GM23338 (cell line): Measurements from ENCODE around the gene EML2. TPM values are rescaled to one million over a fixed set of nuclear protein-coding genes. Genes with fewer than 3 reads are reported as not detected.

Source experiments
- ATAC-seq: fragments of 200-7000 bp; cut with Tn5 transposase; 3 replicates; pipeline ENCODE4 v1.9.1; 2020
- DNase-seq: peaks from one replicate; pipeline ENCODE4 v3.0.0-alpha.2; 2015; ENCODE audit warnings: low spot score
- H2AFZ ChIP-seq: fragments of 200-600 bp; sonication (generic); 2 replicates; pipeline ENCODE4 v1.8.0; 2016; ENCODE audit warnings: antibody characterized with exemption, mild to moderate bottlenecking, moderate library complexity
- H3F3A ChIP-seq: fragments of 200-600 bp; sonication (generic); replicated peaks from 2 replicates; pipeline ENCODE4 v1.8.0; 2017; ENCODE audit warnings: antibody characterized with exemption, mixed run types, low read depth
- H3K27ac ChIP-seq: fragments of 200-600 bp; sonication (generic); 2 replicates; pipeline ENCODE4 v1.6.1; 2016; ENCODE audit warnings: low read depth
- H3K27me3 ChIP-seq: fragments of 200-600 bp; sonication (generic); 2 replicates; pipeline ENCODE4 v1.8.0; 2016; ENCODE audit warnings: mild to moderate bottlenecking, mixed run types, moderate library complexity; ENCODE audit not compliant: insufficient read depth
- H3K36me3 ChIP-seq: fragments of 200-600 bp; sonication (generic); 2 replicates; pipeline ENCODE4 v1.8.0; 2016; ENCODE audit warnings: mild to moderate bottlenecking; ENCODE audit not compliant: insufficient read depth
- H3K4me1 ChIP-seq: fragments of 200-600 bp; sonication (generic); 2 replicates; pipeline ENCODE4 v1.8.0; 2016; ENCODE audit warnings: mild to moderate bottlenecking, moderate library complexity; ENCODE audit not compliant: insufficient read depth
- H3K4me2 ChIP-seq: fragments of 200-600 bp; sonication (generic); 2 replicates; pipeline ENCODE4 v1.7.1; 2017; ENCODE audit warnings: mixed run types
- H3K4me3 ChIP-seq: fragments of 200-600 bp; sonication (generic); 2 replicates; pipeline ENCODE4 v1.6.1; 2016; ENCODE audit warnings: mixed run types
- H3K79me2 ChIP-seq: fragments of 200-600 bp; sonication (generic); replicated peaks from 2 replicates; pipeline ENCODE4 v1.8.0; 2017; ENCODE audit warnings: mild to moderate bottlenecking; ENCODE audit not compliant: insufficient read depth
- H3K9me2 ChIP-seq: fragments of 200-600 bp; sonication (generic); 2 replicates; pipeline ENCODE4 v1.8.0; 2017; ENCODE audit not compliant: insufficient read depth
- H4K20me1 ChIP-seq: fragments of 200-600 bp; sonication (generic); replicated peaks from 2 replicates; pipeline ENCODE4 v1.8.0; 2017; ENCODE audit warnings: mild to moderate bottlenecking; ENCODE audit not compliant: insufficient read depth
- H3K27ac Mint-ChIP-seq: 2 replicates; pipeline ENCODE4 v1.8.0; 2020; ENCODE audit warnings: inconsistent platforms, mild to moderate bottlenecking, moderate library complexity, mixed read lengths
- H3K27me3 Mint-ChIP-seq: 3 replicates; pipeline ENCODE4 v1.8.0; 2022; ENCODE audit warnings: low read depth, mild to moderate bottlenecking, moderate library complexity, mixed read lengths, inconsistent platforms; ENCODE audit not compliant: insufficient read depth, poor library complexity
- H3K36me3 Mint-ChIP-seq: 3 replicates; pipeline ENCODE4 v1.8.0; 2021; ENCODE audit warnings: low read depth, mild to moderate bottlenecking, inconsistent platforms, moderate library complexity, mixed read lengths
- H3K4me1 Mint-ChIP-seq: 3 replicates; pipeline ENCODE4 v1.8.0; 2020; ENCODE audit warnings: mild to moderate bottlenecking, inconsistent platforms, mixed read lengths
- H3K4me3 Mint-ChIP-seq: 3 replicates; pipeline ENCODE4 v1.8.0; 2021; ENCODE audit warnings: moderate library complexity, mild to moderate bottlenecking, inconsistent platforms, mixed read lengths
- H3K9me3 Mint-ChIP-seq: 3 replicates; pipeline ENCODE4 v1.8.0; 2020; ENCODE audit warnings: moderate library complexity, mild to moderate bottlenecking, inconsistent platforms, mixed read lengths
- CREB1 ChIP-seq: fragments of 250-450 bp; sonication (Bioruptor Pico); IDR thresholded peaks from 2 replicates; pipeline ENCODE4 v1.5.0; 2020; ENCODE audit warnings: low read depth, mild to moderate bottlenecking, moderate library complexity
- EZH2 ChIP-seq: fragments of 200-600 bp; sonication (generic); IDR thresholded peaks from one replicate; pipeline ENCODE4 v1.8.0; 2017; ENCODE audit warnings: antibody characterized with exemption, mild to moderate bottlenecking, low read depth; ENCODE audit not compliant: unreplicated experiment
- EZH2phosphoT487 ChIP-seq: fragments of 200-600 bp; sonication (generic); IDR thresholded peaks from one replicate; pipeline ENCODE4 v1.8.1; 2018; ENCODE audit warnings: antibody characterized with exemption; ENCODE audit not compliant: unreplicated experiment
- POLR2AphosphoS5 ChIP-seq: IDR thresholded peaks from 2 replicates; pipeline ENCODE4 v1.6.1; 2016; ENCODE audit warnings: antibody characterized with exemption, low read depth
- STAT1 ChIP-seq: IDR thresholded peaks from one replicate; pipeline ENCODE4 v1.6.1; 2016; ENCODE audit warnings: antibody characterized with exemption; ENCODE audit not compliant: unreplicated experiment
- ZNF114 ChIP-seq: fragments of 250-450 bp; sonication (Bioruptor Pico); IDR thresholded peaks from 2 replicates; pipeline ENCODE4 v1.5.0; 2020; ENCODE audit warnings: mild to moderate bottlenecking, moderate library complexity
- ZNF331 ChIP-seq: fragments of 250-450 bp; sonication (Bioruptor Pico); IDR thresholded peaks from 2 replicates; pipeline ENCODE4 v1.5.0; 2020; ENCODE audit warnings: low read depth, mild to moderate bottlenecking, moderate library complexity
- polyA plus RNA-seq: library from polyadenylated mRNA; unstranded; fragments of >200 nt; fragmentation: Nextera tagmentation; extraction: Ambion mirVana; gene quantifications from 2 replicates; pipeline ENCODE4 v1.2.1, GENCODE V29; 2016
- total RNA-seq: library from RNA; depleted of rRNA; stranded (reverse); fragments of >200 nt; shearing (Covaris generic); gene quantifications from 2 replicates; pipeline ENCODE4 v1.2.3, GENCODE V29; 2014
- TF ChIP-seq, protein P1 (sequence below): IDR thresholded peaks from one replicate; pipeline ENCODE4 v1.6.1; 2018; ENCODE audit warnings: antibody characterized with exemption; ENCODE audit not compliant: unreplicated experiment
- TF ChIP-seq, protein P2 (sequence below): IDR thresholded peaks from 2 replicates; pipeline ENCODE4 v1.6.1; 2016; ENCODE audit warnings: antibody characterized with exemption
- TF ChIP-seq, protein P3 (sequence below), 2 experiments: fragments of 200-600 bp in 1 of 2; sonication (generic) in 1 of 2; conservative IDR thresholded peaks; 2 replicates each; pipeline versions ENCODE4 v1.5.1 to v1.6.1; 2016 to 2017; ENCODE audit warnings: antibody characterized with exemption in 2 of 2, low read depth in 2 of 2, mild to moderate bottlenecking in 2 of 2, moderate library complexity in 1 of 2

The EML2 gene
- total and polyA plus RNA-seq, 2 experiments from 2014 or later: 7.1 to 33.9 TPM

DNA sequence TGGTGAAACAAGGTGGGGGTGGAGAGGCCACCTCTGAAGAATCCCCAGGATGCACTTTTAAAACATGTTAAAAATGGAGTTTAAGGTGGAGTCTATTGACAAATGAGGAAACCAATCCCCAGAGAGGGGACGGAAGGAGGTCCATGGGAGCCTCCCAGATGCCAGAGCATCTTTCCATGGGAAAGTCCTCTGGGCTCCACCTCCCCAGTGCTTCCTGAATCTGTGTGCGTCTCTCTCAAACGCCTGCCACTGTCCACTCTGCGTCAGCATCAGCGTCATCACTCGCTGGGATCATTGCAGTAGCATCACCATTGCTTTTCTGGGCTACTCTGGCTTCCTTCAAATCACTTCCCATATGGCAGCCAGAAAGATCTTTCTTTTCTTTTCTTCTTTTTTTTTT lies 43.4 kb downstream of the EML2 start:
- peaks cover 8% of the 10 kb centered on the region; the same call in 2 of the 3 replicates for H3K9me3 Mint-ChIP-seq
- no peaks in the 10 kb centered on the region; the same call in 2 of the 3 replicates for H3K36me3 Mint-ChIP-seq
- peaks cover 51% of the 10 kb centered on the region for H3K27me3 Mint-ChIP-seq

DNA sequence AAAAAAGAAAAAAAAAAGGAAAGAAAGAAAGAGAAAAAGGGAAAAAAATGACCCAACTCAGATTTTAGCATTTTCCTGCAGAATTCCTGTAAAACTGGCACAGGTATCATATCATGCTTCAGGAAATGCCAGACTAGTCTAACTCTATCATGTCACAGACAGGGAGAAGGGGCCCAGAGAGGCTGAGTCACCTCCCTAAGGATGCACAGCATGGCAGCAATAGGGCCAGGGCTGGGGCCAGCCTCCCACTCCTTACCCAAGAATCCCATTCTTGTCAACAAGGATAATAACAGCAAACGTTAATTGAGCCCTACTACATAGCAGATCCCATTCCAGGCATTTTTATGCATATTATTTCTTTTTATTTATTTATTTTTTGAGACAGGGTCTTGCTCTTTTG lies 45.7 kb downstream of the EML2 start:
- Mint-ChIP-seq H3K27me3 (peaks cover 37% of the 10 kb centered on the region), H3K27ac (no peak overlapping the region)
- H3K27me3 ChIP-seq: peaks cover 71% of the 10 kb centered on the region
- TF ChIP-seq, protein P1, sequence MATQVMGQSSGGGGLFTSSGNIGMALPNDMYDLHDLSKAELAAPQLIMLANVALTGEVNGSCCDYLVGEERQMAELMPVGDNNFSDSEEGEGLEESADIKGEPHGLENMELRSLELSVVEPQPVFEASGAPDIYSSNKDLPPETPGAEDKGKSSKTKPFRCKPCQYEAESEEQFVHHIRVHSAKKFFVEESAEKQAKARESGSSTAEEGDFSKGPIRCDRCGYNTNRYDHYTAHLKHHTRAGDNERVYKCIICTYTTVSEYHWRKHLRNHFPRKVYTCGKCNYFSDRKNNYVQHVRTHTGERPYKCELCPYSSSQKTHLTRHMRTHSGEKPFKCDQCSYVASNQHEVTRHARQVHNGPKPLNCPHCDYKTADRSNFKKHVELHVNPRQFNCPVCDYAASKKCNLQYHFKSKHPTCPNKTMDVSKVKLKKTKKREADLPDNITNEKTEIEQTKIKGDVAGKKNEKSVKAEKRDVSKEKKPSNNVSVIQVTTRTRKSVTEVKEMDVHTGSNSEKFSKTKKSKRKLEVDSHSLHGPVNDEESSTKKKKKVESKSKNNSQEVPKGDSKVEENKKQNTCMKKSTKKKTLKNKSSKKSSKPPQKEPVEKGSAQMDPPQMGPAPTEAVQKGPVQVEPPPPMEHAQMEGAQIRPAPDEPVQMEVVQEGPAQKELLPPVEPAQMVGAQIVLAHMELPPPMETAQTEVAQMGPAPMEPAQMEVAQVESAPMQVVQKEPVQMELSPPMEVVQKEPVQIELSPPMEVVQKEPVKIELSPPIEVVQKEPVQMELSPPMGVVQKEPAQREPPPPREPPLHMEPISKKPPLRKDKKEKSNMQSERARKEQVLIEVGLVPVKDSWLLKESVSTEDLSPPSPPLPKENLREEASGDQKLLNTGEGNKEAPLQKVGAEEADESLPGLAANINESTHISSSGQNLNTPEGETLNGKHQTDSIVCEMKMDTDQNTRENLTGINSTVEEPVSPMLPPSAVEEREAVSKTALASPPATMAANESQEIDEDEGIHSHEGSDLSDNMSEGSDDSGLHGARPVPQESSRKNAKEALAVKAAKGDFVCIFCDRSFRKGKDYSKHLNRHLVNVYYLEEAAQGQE: no peak
- no peak for TF ChIP-seq STAT1
- TF ChIP-seq CREB1 (CRISPR knock-in tag): no peak
- no peak for TF ChIP-seq ZNF331
- no peak for TF ChIP-seq POLR2AphosphoS5
- no peak for TF ChIP-seq EZH2
- TF ChIP-seq, protein P2, sequence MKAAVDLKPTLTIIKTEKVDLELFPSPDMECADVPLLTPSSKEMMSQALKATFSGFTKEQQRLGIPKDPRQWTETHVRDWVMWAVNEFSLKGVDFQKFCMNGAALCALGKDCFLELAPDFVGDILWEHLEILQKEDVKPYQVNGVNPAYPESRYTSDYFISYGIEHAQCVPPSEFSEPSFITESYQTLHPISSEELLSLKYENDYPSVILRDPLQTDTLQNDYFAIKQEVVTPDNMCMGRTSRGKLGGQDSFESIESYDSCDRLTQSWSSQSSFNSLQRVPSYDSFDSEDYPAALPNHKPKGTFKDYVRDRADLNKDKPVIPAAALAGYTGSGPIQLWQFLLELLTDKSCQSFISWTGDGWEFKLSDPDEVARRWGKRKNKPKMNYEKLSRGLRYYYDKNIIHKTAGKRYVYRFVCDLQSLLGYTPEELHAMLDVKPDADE: no peak

More for the DNA sequence above, 43.4 kb downstream of the EML2 start:
- peaks cover 40% of the 10 kb centered on the region for H3K4me1 ChIP-seq
- no peak for DNase-seq
- peaks cover 12% of the 10 kb centered on the region; the same call in 1 of the 2 replicates for H3F3A ChIP-seq
- no peak overlapping the region for H3K27ac ChIP-seq
- H3K4me3 ChIP-seq: no peak overlapping the region
- Mint-ChIP-seq H3K4me1 (peaks cover 40% of the 10 kb centered on the region), H3K4me3 (no peak overlapping the region; the same call in 2 of the 3 replicates), H3K27ac (no peak overlapping the region)
- H3K9me2 ChIP-seq: no peaks in the 10 kb centered on the region
- no peak overlapping the region for H2AFZ ChIP-seq
- H3K27me3 ChIP-seq: peaks cover 79% of the 10 kb centered on the region
- H3K36me3 ChIP-seq: no peaks in the 10 kb centered on the region
- no peaks in the 10 kb centered on the region for H4K20me1 ChIP-seq
- ATAC-seq: no peak
- no peak overlapping the region for H3K4me2 ChIP-seq
- H3K79me2 ChIP-seq: no peaks in the 10 kb centered on the region
- no peak for TF ChIP-seq ZNF114 (CRISPR knock-in tag)
- TF ChIP-seq EZH2phosphoT487: no peak
- TF ChIP-seq, protein P3, sequence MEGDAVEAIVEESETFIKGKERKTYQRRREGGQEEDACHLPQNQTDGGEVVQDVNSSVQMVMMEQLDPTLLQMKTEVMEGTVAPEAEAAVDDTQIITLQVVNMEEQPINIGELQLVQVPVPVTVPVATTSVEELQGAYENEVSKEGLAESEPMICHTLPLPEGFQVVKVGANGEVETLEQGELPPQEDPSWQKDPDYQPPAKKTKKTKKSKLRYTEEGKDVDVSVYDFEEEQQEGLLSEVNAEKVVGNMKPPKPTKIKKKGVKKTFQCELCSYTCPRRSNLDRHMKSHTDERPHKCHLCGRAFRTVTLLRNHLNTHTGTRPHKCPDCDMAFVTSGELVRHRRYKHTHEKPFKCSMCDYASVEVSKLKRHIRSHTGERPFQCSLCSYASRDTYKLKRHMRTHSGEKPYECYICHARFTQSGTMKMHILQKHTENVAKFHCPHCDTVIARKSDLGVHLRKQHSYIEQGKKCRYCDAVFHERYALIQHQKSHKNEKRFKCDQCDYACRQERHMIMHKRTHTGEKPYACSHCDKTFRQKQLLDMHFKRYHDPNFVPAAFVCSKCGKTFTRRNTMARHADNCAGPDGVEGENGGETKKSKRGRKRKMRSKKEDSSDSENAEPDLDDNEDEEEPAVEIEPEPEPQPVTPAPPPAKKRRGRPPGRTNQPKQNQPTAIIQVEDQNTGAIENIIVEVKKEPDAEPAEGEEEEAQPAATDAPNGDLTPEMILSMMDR (conservative IDR thresholded peaks at IDR 0.05; ENCODE audit: low read depth in 2 of 2): no peak
- TF ChIP-seq, protein P1: no peak

More for the DNA sequence above, 45.7 kb downstream of the EML2 start:
- peaks cover 20% of the 10 kb centered on the region for H3K4me1 Mint-ChIP-seq
- DNase-seq: no peak
- no peak overlapping the region for H3K4me3 Mint-ChIP-seq
- no peak overlapping the region for H3K4me2 ChIP-seq
- peaks cover 19% of the 10 kb centered on the region for H3K4me1 ChIP-seq
- H4K20me1 ChIP-seq: no peaks in the 10 kb centered on the region
- no peaks in the 10 kb centered on the region; the same call in 2 of the 3 replicates for H3K36me3 Mint-ChIP-seq
- H3F3A ChIP-seq: peaks cover 12% of the 10 kb centered on the region; the same call in 1 of the 2 replicates
- H2AFZ ChIP-seq: no peak overlapping the region
- H3K27ac ChIP-seq: no peak overlapping the region
- H3K9me2 ChIP-seq: no peaks in the 10 kb centered on the region
- no peaks in the 10 kb centered on the region for H3K36me3 ChIP-seq
- no peak overlapping the region for H3K4me3 ChIP-seq
- peaks cover 8% of the 10 kb centered on the region; the same call in 2 of the 3 replicates for H3K9me3 Mint-ChIP-seq
- no peak for ATAC-seq
- no peaks in the 10 kb centered on the region for H3K79me2 ChIP-seq
